NCI-H345 treated with DMSO at 0.1 percent for 48 hours (cell line): ENCODE measurements around the gene MGST3.
"Not testable (repeated sequence)": the region's sequence is repeated elsewhere in the genome, so short reads cannot be mapped to it uniquely, and the experiment has no call there.

ENCODE experiments used
- DNase-seq: peaks from one replicate; lab custom pipeline; 2025; ENCODE audit not compliant: unreplicated experiment; lab: John Stamatoyannopoulos, UW

The MGST3 gene

DNA sequence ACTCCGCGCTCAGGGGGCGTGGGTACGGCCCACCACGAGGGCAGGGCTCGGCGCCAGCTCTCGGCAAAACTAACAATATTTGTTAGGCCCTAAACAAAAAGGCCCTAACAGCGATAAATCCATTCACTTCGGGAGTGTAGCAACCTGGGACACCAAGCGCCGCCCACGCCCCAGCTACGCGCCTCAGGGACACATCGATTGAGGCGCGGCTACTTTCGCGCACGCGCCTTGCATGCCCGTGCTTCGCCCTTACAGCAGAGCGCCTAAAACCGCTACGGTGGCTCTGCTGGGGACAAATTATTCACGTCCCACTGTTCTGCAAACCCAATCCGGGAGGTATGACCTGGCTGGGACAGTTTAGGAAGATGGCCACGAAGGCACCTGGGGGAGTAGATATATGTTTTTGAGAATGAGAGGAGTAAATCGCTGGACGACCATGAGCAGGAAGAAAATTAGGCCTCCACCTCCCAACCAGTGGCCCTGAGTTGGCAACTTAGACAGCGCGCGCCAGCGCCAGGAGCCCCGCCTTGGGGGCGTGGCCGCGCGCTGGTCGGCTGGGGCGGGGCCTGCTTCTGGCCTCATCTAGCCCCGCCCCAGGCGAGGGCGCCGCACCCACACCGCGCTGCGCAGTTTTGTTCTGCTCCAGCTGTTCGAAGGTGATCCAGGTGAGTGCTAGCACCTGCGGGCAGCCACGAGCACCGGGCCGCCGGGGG is at the start of gene MGST3:
MGST3 (plus strand) TSS at position 606 of the 713 bp plus-strand sequence. CDS start 18,614 bp downstream, outside the sequence.
- peak; percentile 97 for DNase-seq

DNA sequence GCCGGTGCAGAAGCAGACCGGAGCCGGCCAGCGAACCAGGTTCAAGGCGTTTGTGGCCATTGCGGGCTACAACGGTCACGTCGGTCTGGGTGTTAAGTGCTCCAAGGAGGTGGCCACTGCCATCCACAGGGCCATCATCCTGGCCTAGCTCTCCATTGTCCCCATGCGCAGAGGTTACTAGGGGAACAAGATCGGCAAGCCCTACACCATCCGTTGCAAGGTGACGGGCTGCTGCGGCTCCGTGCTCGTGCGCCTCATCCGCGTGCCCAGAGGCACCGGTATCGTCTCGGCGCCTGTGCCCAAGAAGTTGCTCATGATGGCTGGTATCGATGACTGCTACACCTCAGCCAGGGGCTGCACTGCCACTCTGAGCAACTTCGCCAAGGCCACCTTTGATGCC is 49.1 kb upstream of the MGST3 start:
- DNase-seq: no peak

DNA sequence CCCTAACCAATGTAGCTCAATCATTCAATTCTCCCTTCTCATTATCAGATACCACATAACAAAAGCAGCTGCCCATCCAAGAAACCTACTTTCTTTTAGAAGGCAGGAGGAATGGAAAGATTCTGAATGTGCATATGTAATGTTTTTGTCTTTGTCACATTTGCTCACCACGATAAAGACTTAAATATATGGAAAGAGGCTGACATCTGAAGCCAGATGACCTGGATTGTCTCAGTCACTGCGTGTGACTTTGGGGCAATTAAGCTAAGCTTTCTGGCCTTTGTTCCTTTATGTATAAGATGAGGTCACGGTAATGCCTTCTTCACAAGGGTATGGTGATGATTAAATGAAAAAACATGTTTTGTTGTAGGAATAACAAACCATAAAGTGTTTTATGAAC is 44.6 kb upstream of the MGST3 start:
- no peak for DNase-seq

DNA sequence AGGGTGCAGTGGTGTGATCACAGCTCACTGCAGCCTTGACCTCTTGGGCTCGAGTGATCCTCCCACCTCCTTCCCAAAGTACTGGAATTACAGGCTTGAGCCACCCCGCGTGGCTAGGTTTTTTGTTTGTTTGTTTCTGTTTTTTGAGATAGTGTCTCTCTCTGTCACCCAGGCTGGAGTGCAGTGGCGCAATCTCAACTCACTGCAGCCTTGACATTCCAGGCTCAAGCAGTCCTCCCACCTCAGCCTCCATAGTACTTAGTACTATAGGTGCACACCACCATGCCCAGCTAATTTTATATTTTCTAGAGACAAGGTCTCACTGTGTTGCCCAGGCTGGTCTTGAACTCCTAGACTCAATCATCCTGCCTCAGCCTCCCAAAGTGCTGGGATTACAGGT is 39.6 kb upstream of the MGST3 start:
- DNase-seq: not testable (repeated sequence)

DNA sequence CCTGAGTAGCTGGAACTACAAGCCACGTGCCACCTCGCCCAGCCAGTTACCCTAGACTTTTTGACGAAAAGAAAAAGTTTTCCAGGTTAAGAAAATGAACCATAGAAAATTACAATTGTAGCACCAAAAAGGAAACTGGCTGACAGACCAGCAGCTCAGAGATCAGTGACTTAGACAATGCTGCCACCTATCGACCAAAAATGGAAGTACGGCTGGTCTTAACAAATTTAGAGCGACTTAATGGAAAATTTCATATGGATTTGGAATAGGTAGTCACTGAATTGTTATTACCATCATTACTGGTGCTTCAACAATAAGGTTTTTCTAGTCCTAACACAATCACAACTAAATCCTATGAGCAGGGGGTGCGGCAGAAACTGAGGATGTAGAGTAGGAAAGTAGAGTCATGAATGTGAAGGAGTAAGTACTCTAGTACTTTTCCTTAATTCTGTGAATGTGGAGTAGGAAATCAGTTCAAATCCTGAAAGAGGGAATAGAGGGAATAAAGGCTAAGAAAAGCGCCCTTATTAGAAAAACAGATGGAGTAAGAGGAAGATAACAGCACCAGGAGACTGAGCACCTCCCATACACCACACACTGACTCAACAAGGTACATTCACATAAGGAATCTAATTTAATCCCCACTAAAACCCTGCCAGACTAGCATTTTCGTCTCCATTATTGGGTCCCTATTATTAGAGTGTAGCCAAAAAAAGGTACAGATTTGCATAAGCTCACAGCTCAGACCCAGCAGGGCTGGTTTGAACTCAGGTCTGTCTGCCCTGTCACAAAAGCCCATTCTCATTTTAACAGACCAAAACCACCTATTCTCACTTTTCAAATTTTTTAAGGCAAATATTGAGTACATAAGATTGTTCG is 37.9 kb upstream of the MGST3 start:
- peak; percentile 32 for DNase-seq

DNA sequence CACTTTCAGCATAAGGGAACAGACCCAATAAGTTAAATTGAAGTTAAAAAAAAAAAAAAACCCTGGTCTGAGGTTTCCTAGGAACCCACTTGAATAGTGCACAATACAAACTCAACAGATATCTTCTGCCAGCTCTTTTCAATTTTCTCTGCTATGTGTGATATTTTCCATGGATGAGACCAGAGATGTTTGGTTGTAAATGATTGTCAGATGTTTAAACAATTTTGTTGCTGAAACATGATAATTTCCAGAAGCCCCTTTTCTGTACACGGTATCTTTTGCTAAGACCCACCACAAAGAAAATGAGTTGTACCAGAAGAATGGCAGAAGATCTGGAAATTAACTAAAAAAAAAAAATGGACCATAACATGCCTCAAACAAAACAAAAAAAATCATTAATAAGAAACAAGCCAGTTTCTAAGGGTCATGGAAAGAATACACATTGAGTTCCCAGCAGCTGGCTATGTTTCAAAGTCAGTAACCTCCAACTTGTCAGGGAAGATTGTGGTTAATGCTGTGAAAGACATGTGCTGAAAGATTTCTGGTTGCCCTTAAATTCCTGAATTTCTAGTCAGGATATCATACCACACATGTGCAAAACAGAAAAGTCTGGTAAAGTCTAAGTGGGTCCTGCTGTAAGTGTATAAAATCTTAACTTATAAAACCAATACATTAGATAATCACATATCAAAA is 35.6 kb upstream of the MGST3 start:
- DNase-seq: no peak

DNA sequence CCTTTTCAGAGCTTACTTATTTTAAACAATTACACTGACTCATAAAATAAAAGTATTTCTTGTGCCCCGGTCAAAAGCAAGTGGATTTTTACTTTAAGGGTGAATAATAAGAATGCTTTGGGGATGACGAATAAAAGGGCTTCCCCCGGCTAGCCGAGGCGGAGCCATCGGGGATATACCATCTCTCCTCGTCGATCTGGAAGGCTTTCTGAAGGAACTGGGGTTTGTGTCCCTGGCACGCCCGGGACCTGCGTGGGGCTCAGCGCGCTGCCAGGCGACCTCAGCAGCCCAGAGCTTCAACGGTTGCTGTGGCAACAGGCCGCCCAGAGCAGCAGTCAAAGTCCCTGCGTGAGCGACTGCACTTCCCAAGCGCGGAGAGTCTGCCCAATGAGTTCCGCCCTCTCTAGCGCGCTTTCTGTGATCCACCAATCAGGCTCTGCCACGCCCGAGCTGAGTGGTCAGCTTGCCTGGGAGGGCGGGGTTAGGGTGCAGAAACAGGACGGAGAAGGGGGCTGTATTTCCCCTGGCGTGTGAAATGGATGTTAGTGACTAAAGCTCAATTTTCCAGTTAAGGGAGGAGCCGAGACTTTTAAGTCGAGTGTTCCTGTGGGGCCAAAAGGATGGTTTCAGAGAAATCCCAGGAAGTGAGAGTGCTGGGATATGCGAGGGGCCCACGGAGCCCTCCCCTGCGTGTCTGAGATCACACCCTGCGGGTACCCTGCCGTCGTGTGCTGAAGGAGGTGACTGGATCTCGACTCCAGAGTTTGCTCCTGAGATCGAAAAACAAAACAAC is 33.0 kb upstream of the MGST3 start:
- DNase-seq: peak; percentile 92

DNA sequence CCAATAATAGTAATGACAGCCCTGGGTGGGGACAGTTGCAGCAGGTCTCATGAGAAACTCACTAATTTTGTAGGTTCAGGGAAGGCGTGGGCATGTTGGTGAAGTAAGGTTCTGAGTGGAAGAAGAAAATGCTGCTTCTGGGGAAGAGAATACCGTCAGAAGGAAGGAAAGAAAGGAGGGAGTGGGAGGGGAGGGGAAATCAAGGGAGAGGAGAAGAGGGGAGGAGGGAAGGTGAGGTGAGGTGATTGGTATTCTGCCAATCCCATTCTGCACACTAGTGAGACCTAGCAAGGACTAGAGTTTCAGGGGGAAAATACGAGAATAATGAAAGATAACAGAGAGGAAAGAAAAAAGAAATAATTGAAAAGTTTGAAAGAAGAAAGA is 32.4 kb upstream of the MGST3 start:
- DNase-seq: peak; percentile 38

DNA sequence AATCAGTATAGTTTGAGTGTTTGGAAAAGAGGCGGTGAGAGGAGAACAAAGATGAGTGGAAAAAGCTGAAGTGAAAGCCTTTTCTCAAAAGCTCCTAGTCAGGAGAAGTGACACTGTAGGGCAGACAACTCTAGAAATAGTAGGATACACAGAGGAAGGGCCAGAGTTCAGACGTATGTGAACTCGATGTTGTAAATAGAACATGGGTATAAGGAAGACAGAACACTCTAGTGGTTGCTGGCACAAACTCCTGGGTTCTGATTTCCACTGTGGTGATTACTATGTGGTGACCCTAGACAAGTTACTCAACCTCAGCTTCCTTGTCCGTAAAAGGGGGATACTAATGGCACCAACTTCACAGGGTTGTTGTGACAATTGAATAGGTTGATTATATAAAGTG is 30.2 kb upstream of the MGST3 start:
- no peak for DNase-seq

DNA sequence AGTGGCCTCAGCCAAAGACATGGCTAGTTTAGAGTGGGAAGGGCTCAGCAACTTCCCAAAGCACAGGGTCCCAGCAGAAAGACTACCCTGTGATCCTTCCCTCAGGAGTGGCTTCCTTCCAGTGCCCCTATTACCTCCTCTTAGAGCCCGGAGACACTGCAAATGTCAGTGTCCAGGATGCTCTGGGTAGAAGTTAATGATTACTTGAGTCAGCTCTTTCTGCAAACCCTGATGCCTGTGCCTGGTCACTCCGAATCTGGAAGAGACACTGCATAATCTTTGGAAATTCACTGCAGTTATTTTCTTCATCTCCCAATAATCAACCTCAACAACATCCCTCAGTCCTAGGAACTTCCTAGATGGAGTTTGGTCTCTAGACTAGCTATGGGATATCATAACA is 27.2 kb upstream of the MGST3 start:
- DNase-seq: no peak

DNA sequence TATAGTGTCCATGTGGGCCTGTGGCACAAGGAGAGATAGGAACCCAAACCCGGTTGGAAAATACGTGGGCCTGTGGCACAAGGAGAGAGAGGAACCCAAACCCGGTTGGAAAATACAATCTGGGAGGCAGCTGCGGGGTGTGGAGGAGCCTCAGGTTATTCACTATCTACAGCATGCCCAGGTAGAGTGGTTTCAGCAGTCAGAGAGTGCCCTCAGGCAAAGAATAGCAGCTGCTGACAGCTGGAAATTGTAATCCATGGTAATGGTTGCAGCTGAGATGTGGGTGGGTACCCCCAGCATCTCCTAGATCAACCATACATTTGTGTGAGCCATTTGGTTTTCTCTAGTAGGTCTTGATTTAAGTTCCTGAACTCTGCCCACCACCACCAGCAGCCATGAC is 25.8 kb upstream of the MGST3 start:
- DNase-seq: no peak

DNA sequence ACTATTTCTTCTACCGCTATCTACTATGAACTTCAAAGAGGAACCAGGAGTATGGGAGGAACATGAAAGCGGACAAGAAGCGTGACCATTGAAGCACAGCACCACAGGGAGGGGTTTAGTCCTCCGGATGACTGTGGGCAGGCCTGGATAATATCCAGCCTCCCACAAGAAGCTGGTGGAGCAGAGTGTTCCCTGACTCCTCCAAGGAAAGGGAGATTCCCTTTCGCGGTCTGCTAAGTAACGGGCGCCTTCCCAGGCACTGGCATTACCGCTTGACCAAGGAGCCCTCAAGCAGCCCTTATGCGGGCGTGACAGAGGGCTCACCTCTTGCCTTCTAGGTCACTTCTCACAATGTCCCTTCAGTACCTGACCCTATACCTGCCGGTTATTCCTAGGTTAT is 24.4 kb upstream of the MGST3 start:
- not testable (repeated sequence) for DNase-seq

DNA sequence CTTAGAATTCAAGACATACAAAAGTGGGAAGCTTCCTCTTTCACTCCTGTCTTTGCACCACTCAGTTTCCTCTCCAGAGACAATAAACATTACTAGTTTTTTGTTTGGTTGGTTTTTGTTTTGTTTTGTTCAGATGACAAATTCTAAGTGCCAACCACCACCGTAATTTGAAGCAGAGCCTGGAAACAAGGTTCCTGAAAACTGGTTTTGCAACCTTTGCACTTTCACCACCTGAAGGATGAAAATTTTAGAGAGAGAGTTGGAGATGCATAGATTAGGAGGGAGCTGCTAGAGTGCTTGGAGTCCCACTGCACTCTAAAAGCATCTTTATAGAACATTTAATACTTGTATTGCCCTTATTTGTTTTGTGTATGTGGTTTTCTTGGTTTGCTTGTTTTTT is 20.2 kb upstream of the MGST3 start:
- DNase-seq: no peak

DNA sequence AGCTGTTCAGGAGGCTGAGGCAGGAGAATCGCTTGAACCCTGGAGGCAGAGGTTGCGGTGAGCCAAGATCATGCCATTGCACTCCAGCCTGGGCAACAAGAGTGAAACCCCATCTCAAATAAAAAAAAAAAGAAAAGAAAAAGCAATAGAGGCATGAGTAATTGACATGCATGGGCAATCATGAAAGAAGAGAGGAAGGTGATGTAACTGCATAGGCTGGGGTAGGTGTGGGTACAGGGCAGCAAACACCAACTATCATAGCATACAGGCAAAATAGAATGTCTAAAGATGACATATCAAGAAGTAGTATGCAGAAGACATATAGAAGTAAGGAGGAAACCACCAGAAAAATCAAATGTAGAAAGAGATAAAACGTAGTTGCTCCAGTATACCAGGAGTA is 19.0 kb upstream of the MGST3 start:
- DNase-seq: no peak

DNA sequence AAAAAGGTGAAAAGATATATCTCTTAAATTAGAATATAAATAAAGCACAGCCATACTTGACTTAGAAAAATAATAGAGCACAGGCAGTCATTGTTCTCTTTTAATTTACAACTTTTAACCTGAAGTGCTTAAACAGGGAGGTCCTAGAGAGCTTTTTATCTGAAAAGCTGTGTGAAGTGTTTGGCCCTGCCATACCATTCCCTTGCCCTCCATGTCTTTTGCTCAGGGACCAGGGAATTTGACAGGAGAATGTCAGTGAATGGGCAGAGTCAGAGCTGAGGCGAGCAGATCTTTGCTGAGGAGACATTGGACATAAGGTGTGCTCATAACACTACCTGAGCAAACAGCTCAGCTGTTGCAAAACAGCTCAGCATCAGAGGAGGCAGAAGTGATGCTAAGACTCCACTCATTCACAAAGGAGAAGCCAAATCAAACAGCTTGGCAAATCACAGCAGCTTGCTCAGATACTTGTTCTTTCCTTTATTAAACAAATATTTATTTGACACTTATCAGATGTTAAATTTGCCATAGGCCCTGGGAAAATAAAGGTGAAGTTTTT is 14.9 kb upstream of the MGST3 start:
- no peak for DNase-seq

DNA sequence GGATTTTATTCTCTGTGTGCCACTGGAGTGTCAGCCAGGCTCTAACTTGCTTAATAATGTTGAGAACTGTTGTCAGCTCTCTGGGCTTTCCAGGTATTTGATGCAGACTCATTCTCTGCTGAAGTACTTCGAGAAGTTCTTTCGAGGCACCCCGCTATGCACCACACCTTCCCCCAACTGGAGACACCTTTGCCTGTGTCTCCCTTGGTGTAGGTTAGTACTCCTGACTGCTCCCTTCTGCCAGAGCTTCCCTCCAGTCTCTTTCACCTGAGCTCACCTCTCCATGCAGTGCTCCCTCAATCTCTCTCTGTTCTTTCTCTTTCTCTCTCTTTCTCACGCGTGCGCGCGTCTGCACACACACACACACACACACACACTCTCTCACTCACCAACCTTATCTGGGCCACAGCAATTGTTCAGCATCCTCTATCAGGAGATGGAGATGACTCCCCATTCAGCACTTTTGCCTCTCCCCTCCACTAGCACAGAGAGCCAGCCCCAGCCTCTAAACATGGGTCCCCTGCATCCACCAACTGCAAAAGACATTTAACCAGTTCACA is 14.0 kb upstream of the MGST3 start:
- DNase-seq: no peak

DNA sequence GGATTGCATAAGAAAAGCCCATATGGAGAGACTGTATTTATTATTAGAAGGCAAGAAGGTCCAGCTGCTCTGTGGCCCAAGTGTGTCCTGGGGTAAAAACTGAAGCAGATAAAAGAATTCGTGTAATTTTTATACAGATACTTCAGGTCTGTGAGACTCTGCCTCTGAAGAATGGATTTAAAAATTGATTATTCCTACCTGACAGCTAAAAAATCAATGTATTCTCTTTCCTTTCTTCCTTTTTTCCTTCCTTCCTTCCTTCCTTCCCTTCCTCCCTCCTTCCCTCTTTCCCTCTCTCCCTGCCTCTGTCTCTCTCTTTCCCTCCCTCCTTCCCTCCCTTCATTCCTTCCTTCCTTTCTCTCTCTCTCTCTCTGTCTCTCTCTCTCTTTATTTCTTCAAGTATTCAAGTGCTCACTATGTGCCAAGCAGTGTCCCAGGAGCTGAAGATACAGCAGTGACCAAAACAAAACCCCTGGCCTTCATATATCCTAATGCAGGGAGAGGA is 11.3 kb upstream of the MGST3 start:
- no peak for DNase-seq

DNA sequence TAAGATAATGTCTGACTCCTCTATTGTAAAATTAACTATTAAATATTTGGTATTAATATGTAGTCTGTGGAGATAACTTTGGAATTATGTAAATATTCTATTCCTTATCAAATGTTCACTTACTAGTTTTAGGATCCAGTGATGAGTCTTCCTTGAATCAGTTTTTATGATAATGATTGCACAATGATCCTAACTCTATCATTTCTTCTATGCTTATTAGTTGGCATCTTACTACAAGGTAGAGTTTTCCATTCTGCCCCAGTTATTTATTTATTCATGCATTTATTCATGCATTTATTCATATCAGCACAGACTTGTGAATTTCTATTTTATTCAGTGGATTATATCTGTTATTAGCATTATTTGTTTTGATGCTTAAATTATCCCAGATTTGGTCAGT is 7.4 kb upstream of the MGST3 start:
- DNase-seq: no peak

DNA sequence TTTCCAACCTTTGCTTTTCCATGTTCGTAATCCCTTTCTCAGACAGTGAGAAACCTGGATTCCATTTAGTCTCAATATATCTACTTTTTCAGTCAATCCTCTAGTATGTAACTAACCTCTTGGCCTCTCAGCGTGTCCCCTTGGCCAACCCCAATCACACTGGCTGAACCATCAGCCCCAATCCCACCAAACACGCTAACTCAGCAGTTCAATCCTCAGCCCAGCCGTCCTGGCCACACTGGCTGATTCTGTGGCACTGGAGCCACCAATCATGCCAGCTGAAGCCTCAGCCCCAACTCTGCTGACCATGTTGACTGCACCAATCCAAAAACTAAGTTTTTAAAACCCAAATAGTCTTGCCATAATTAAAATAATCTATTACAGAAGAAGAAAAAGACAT is 6.6 kb upstream of the MGST3 start:
- no peak for DNase-seq

DNA sequence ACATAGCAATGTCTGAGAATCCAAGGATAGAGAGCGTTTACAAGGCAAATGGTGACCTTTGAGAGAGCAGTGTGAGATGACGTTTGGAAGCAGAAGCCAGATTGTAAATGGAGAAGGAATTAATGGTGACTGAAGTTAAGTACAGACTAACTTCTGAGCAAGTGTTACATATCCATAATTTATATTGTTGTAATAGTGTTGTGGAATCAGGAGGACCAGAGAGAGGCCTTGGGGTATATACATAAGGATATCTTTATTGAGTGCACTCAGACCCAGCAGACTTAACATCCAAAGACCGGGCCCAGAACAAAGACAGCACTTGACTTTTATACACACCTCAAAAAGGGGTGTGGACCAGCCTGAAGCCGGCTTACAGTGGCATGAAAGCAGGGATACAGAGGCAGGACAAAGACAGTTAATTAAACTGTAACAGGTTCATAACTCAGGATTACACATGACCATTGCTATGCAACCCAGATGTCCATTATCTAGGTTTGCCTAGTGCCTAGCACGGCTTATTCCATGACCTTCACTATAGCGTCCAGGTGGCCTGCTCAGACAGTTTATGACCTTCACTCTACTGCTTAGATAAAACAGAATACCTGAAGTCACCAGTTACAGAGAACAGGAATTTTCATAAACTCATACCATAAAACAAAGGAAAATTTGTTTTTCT is 2.7 kb upstream of the MGST3 start:
- no peak for DNase-seq
